ENCODE measurements around the gene CIB4. TPM values are rescaled to one million over a fixed set of nuclear protein-coding genes. Genes with fewer than 3 reads are reported as not detected.

Gene CIB4
- total RNA-seq, 1 experiment from 2014 or later, result not detected

GRCh38 chr2:26619096-26619495, 22.1 kb downstream of the CIB4 start:
- intact Hi-C loops (cut with micrococcal nuclease; ENCODE audit: unreplicated experiment), result no loop called here
- TF ChIP-seq CTCF (conservative IDR thresholded peaks at IDR 0.05; ENCODE audit: low read depth, low read length) (no peak), EZH2 (IDR thresholded peaks at IDR 0.05; ENCODE audit: borderline replicate concordance, low read depth, low read length, poor library complexity, severe bottlenecking) (no peak)
- no peaks in the 10 kb centered on the region for H3K9me3 ChIP-seq (ENCODE audit: low read depth, low read length, poor library complexity, severe bottlenecking)
- no peak overlapping the region for H3K27ac ChIP-seq (ENCODE audit: low read depth, low read length, poor library complexity, severe bottlenecking)
- H3K4me3 ChIP-seq (ENCODE audit: low read depth, low read length, poor library complexity, severe bottlenecking), result no peak overlapping the region
- BruUV-seq (replicated peaks), result no TSS peak
- no peak for DNase-seq (ENCODE audit: low spot score)
- no peaks in the 10 kb centered on the region for H3K4me1 ChIP-seq (ENCODE audit: insufficient read depth, low read length, poor library complexity, severe bottlenecking)
- POLR2A ChIA-PET (ENCODE audit: low non-redundant PET), result no interaction called here
- no peaks in the 10 kb centered on the region for H3K36me3 ChIP-seq (ENCODE audit: insufficient read depth, low read length, poor library complexity, severe bottlenecking)
- CTCF ChIA-PET, result no interaction called here
- H3K27me3 ChIP-seq (replicated peaks; ENCODE audit: insufficient read depth, low read depth, low read length, poor library complexity), result no peaks in the 10 kb centered on the region

- Histone ChIP-seq H3K27ac (ENCODE audit: low read depth, low read length, poor library complexity, severe bottlenecking) (no peak overlapping the region), H3K9me3 (ENCODE audit: low read depth, low read length, poor library complexity, severe bottlenecking) (no peaks in the 10 kb centered on the region), H3K4me3 (ENCODE audit: low read depth, low read length, poor library complexity, severe bottlenecking) (no peak overlapping the region), H3K27me3 (replicated peaks; ENCODE audit: insufficient read depth, low read depth, low read length, poor library complexity) (no peaks in the 10 kb centered on the region), H3K4me1 (ENCODE audit: insufficient read depth, low read length, poor library complexity, severe bottlenecking) (no peaks in the 10 kb centered on the region), H3K36me3 (ENCODE audit: insufficient read depth, low read length, poor library complexity, severe bottlenecking) (no peaks in the 10 kb centered on the region)
- intact Hi-C loops (cut with micrococcal nuclease; ENCODE audit: unreplicated experiment), result no loop called here
- TF ChIP-seq CTCF (conservative IDR thresholded peaks at IDR 0.05; ENCODE audit: low read depth, low read length), result no peak
- TF ChIP-seq EZH2 (IDR thresholded peaks at IDR 0.05; ENCODE audit: borderline replicate concordance, low read depth, low read length, poor library complexity, severe bottlenecking), result no peak
- ChIA-PET POLR2A (ENCODE audit: low non-redundant PET) (no interaction called here), CTCF (no interaction called here)
- no peak for DNase-seq (ENCODE audit: low spot score)
- no TSS peak for BruUV-seq (replicated peaks)
These were observed 22.6 kb downstream of the CIB4 start for GRCh38 chr2:26618611-26619010.

- no peak for DNase-seq (ENCODE audit: low spot score)
- H3K9me3 ChIP-seq (ENCODE audit: low read depth, low read length, poor library complexity, severe bottlenecking), result no peaks in the 10 kb centered on the region
- H3K27ac ChIP-seq (ENCODE audit: low read depth, low read length, poor library complexity, severe bottlenecking), result no peak overlapping the region
- no peak for TF ChIP-seq CTCF (conservative IDR thresholded peaks at IDR 0.05; ENCODE audit: low read depth, low read length)
- TF ChIP-seq EZH2 (IDR thresholded peaks at IDR 0.05; ENCODE audit: borderline replicate concordance, low read depth, low read length, poor library complexity, severe bottlenecking), result no peak
- no peaks in the 10 kb centered on the region for H3K27me3 ChIP-seq (replicated peaks; ENCODE audit: insufficient read depth, low read depth, low read length, poor library complexity)
- H3K4me1 ChIP-seq (ENCODE audit: insufficient read depth, low read length, poor library complexity, severe bottlenecking), result peaks cover 9% of the 10 kb centered on the region
- intact Hi-C loops (cut with micrococcal nuclease; ENCODE audit: unreplicated experiment), result no loop called here
- no TSS peak for BruUV-seq (replicated peaks)
- H3K36me3 ChIP-seq (ENCODE audit: insufficient read depth, low read length, poor library complexity, severe bottlenecking), result no peaks in the 10 kb centered on the region
- ChIA-PET CTCF (no interaction called here), POLR2A (ENCODE audit: low non-redundant PET) (no interaction called here)
- H3K4me3 ChIP-seq (ENCODE audit: low read depth, low read length, poor library complexity, severe bottlenecking), result no peak overlapping the region
These were observed 23.5 kb downstream of the CIB4 start for GRCh38 chr2:26617588-26618083.
